ENCODE measurements around the gene PTPN3. TPM values are rescaled to one million over a fixed set of nuclear protein-coding genes. Genes with fewer than 3 reads are reported as not detected.

The PTPN3 gene
- total and polyA plus RNA-seq, 2 donors (not counting 1 experiment from before 2014, with no cell fraction given), result not detected

GRCh38 chr9:109471475-109472393 is 26.4 kb downstream of the PTPN3 start:
- CTCF ChIA-PET, result interaction anchor here (1.1 kb wide), 1 partner anchor 21 kb away, joined by 3 read pairs; no protein-coding TSS in a partner anchor
- H3K4me1 ChIP-seq (ENCODE audit: control insufficient read depth in 2 of 2, insufficient read depth in 2 of 2, low read length in 2 of 2), result no peaks in the 10 kb centered on the region
- H4K20me1 ChIP-seq (ENCODE audit: control insufficient read depth, insufficient read depth, low read length, poor library complexity, severe bottlenecking), result no peaks in the 10 kb centered on the region
- H3K4me2 ChIP-seq (replicated peaks; ENCODE audit: low read depth, low read length, poor library complexity, severe bottlenecking), result no peak overlapping the region
- no peak overlapping the region for H3K4me3 Mint-ChIP-seq
- H3K4me1 Mint-ChIP-seq, result no peaks in the 10 kb centered on the region
- H3K79me2 ChIP-seq (ENCODE audit: control insufficient read depth, insufficient read depth, low read length), result no peaks in the 10 kb centered on the region
- H3K27me3 ChIP-seq (replicated peaks in 1 of 4; ENCODE audit: control extremely low read depth in 1 of 4, control insufficient read depth in 3 of 4, insufficient read depth in 4 of 4, low read length in 3 of 4), result peaks cover 0 to 5% (median 3%) of the 10 kb centered on the region in 4 experiments
- POLR2A ChIA-PET, result no interaction called here
- no peak overlapping the region for H3K27ac Mint-ChIP-seq
- H3K4me3 ChIP-seq (ENCODE audit: control extremely low read depth in 1 of 5, extremely low read depth in 1 of 5, insufficient read depth in 1 of 5, low read depth in 2 of 5, low read length in 4 of 5), result no peak overlapping the region
- TF ChIP-seq CTCF (IDR thresholded peaks at IDR 0.05), result no peak
- 70% methylated on average over 3 of the region's 5 CpGs for WGBS (ENCODE audit: insufficient coverage)
- ATAC-seq (ENCODE audit: low read depth), result no peak
- no peak overlapping the region for H3K9ac ChIP-seq (ENCODE audit: low read length)
- H3K9me3 Mint-ChIP-seq (ENCODE audit: insufficient read depth), result no peaks in the 10 kb centered on the region
- no peak overlapping the region for H3K27ac ChIP-seq (ENCODE audit: low read length in 2 of 2)
- DNase-seq, result no peak
- H3K27me3 Mint-ChIP-seq, result peaks cover 26% of the 10 kb centered on the region
- no peaks in the 10 kb centered on the region for H3K9me3 ChIP-seq (ENCODE audit: control extremely low read depth in 1 of 3, control insufficient read depth in 2 of 3, insufficient read depth in 1 of 3, low read length in 2 of 3)
- H2AFZ ChIP-seq (ENCODE audit: insufficient read depth, low read depth, low read length, poor library complexity, severe bottlenecking), result no peak overlapping the region
- no peaks in the 10 kb centered on the region for H3K36me3 ChIP-seq (replicated peaks in 1 of 2; ENCODE audit: control extremely low read depth in 1 of 2, control insufficient read depth in 1 of 2, extremely low read depth in 1 of 2, insufficient read depth in 2 of 2, low read length in 1 of 2)
- intact Hi-C loops (cut with micrococcal nuclease), result no loop called here

- Histone ChIP-seq H3K36me3 (replicated peaks in 1 of 2; ENCODE audit: control extremely low read depth in 1 of 2, control insufficient read depth in 1 of 2, extremely low read depth in 1 of 2, insufficient read depth in 2 of 2, low read length in 1 of 2) (no peaks in the 10 kb centered on the region), H2AFZ (ENCODE audit: insufficient read depth, low read depth, low read length, poor library complexity, severe bottlenecking) (no peak overlapping the region), H3K9ac (ENCODE audit: low read length) (no peak overlapping the region), H3K4me2 (replicated peaks; ENCODE audit: low read depth, low read length, poor library complexity, severe bottlenecking) (no peak overlapping the region), H3K4me1 (ENCODE audit: control insufficient read depth in 2 of 2, insufficient read depth in 2 of 2, low read length in 2 of 2) (no peaks in the 10 kb centered on the region), H3K4me3 (ENCODE audit: control extremely low read depth in 1 of 5, extremely low read depth in 1 of 5, insufficient read depth in 1 of 5, low read depth in 2 of 5, low read length in 4 of 5) (no peak overlapping the region), H4K20me1 (ENCODE audit: control insufficient read depth, insufficient read depth, low read length, poor library complexity, severe bottlenecking) (no peaks in the 10 kb centered on the region), H3K9me3 (ENCODE audit: control extremely low read depth in 1 of 3, control insufficient read depth in 2 of 3, insufficient read depth in 1 of 3, low read length in 2 of 3) (no peaks in the 10 kb centered on the region), H3K79me2 (ENCODE audit: control insufficient read depth, insufficient read depth, low read length) (no peaks in the 10 kb centered on the region), H3K27ac (ENCODE audit: low read length in 2 of 2) (no peak overlapping the region), H3K27me3 (replicated peaks in 1 of 4; ENCODE audit: control extremely low read depth in 1 of 4, control insufficient read depth in 3 of 4, insufficient read depth in 4 of 4, low read length in 3 of 4) (peaks cover 0 to 6% (median 4%) of the 10 kb centered on the region in 4 experiments)
- intact Hi-C loops (cut with micrococcal nuclease), result loop anchor here (1.0 to 5.0 kb wide), 3 partner anchors 30 to 226 kb away; no protein-coding TSS in a partner anchor
- H3K9me3 Mint-ChIP-seq (ENCODE audit: insufficient read depth), result no peaks in the 10 kb centered on the region
- TF ChIP-seq CTCF (IDR thresholded peaks at IDR 0.05), result peak; percentile 93
- TF ChIP-seq EZH2 (IDR thresholded peaks at IDR 0.05; ENCODE audit: borderline replicate concordance, insufficient read depth, low read depth, low read length, poor library complexity, severe bottlenecking), result no peak
- H3K27ac Mint-ChIP-seq, result no peak overlapping the region
- H3K27me3 Mint-ChIP-seq, result peaks cover 35% of the 10 kb centered on the region
- ATAC-seq (ENCODE audit: low read depth), result peak; percentile 84
- DNase-seq, result peak; percentile 65
- no peaks in the 10 kb centered on the region for H3K4me1 Mint-ChIP-seq
- ChIA-PET CTCF (interaction anchor here (0.5 to 2.3 kb wide), 31 partner anchors 8 to 579 kb away, joined by 3 to 13 read pairs (median 3); no protein-coding TSS in a partner anchor), POLR2A (no interaction called here)
- WGBS (ENCODE audit: insufficient coverage), result 40% methylated on average over 11 of the region's 13 CpGs
- H3K4me3 Mint-ChIP-seq, result no peak overlapping the region
Observed at GRCh38 chr9:109469646-109470358, 28.3 kb downstream of the PTPN3 start.

Data from B cell (primary cell).